ENCODE results near the gene GPANK1. TPM values are rescaled to one million over a fixed set of nuclear protein-coding genes. Genes with fewer than 3 reads are reported as not detected.
A peak's percentile ranks its signal among the peaks of the same experiment; 100 is the strongest.

GPANK1 gene
- total and polyA plus RNA-seq, 2 donors from 2014 or later: 17.7 to 28.6 TPM

GRCh38 chr6:31614075-31614619, 50.6 kb downstream of the GPANK1 start:
- no peak overlapping the region for H3K9ac ChIP-seq (ENCODE audit: low read length in 3 of 3)
- DNase-seq: no peak

More at GRCh38 chr6:31614075-31614619, 50.6 kb downstream of the GPANK1 start:
- Histone ChIP-seq H3K4me3 (ENCODE audit: low read length in 3 of 3) (peak overlapping the region in 1 of 3 donors; percentile 14), H3K27ac (ENCODE audit: low read depth in 2 of 2, low read length in 2 of 2) (no peak overlapping the region), H3K27me3 (ENCODE audit: control insufficient read depth, insufficient read depth, low read length) (no peaks in the 10 kb centered on the region), H3K9me3 (ENCODE audit: control insufficient read depth in 2 of 3, insufficient read depth in 1 of 3, low read length in 3 of 3) (no peaks in the 10 kb centered on the region), H3K4me1 (ENCODE audit: control insufficient read depth in 2 of 3, insufficient read depth in 2 of 3, low read depth in 1 of 3, low read length in 3 of 3) (no peaks in the 10 kb centered on the region), H3K36me3 (ENCODE audit: control insufficient read depth in 2 of 3, insufficient read depth in 3 of 3, low read length in 3 of 3) (no peaks in the 10 kb centered on the region)
- FAIRE-seq: no peak
- TF ChIP-seq CTCF (IDR thresholded peaks at IDR 0.05; ENCODE audit: borderline replicate concordance, extremely low read depth, insufficient read depth): no peak
- intact Hi-C loops (cut with DNase I): no loop called here

Small RNA genes within 50 kb of the gene (microRNA-seq; reads per million reads assigned to microRNA genes)
- gene MIR4646: not detected
- gene MIR6832: not detected

Other genes starting within 250 kb of the GPANK1 start
Only the 30 nearest of the 37 such genes appear.
- 3.5 TPM for gene MCCD1, start 136.0 kb downstream of the GPANK1 start, total RNA-seq
- gene MCCD1, start 136.0 kb downstream of the GPANK1 start, polyA plus RNA-seq (ENCODE audit: insufficient read depth, low read depth, low replicate concordance): 325 TPM
- gene DDX39B, start 123.0 kb downstream of the GPANK1 start, total RNA-seq: 295 TPM
- gene DDX39B, start 123.0 kb downstream of the GPANK1 start, polyA plus RNA-seq (ENCODE audit: insufficient read depth, low read depth, low replicate concordance): 183 TPM
- gene ATP6V1G2, start 118.4 kb downstream of the GPANK1 start, total RNA-seq: 1.2 TPM
- 6.0 TPM for gene ATP6V1G2, start 118.4 kb downstream of the GPANK1 start, polyA plus RNA-seq (ENCODE audit: insufficient read depth, low read depth, low replicate concordance)
- gene NFKBIL1, start 117.4 kb downstream of the GPANK1 start, total RNA-seq: 20.0 TPM
- gene NFKBIL1, start 117.4 kb downstream of the GPANK1 start, polyA plus RNA-seq (ENCODE audit: insufficient read depth, low read depth, low replicate concordance): 28.2 TPM
- 0.35 TPM for gene LTA, start 92.7 kb downstream of the GPANK1 start, total RNA-seq
- gene LTA, start 92.7 kb downstream of the GPANK1 start, polyA plus RNA-seq (ENCODE audit: insufficient read depth, low read depth, low replicate concordance): not detected
- 5.4 TPM for gene TNF, start 89.4 kb downstream of the GPANK1 start, total RNA-seq
- gene TNF, start 89.4 kb downstream of the GPANK1 start, polyA plus RNA-seq (ENCODE audit: insufficient read depth, low read depth, low replicate concordance): 0.69 TPM
- 18.5 TPM for gene LTB, start 82.6 kb downstream of the GPANK1 start, total RNA-seq
- 6.6 TPM for gene LTB, start 82.6 kb downstream of the GPANK1 start, polyA plus RNA-seq (ENCODE audit: insufficient read depth, low read depth, low replicate concordance)
- 31.5 TPM for gene LST1, start 78.7 kb downstream of the GPANK1 start, total RNA-seq
- 14.8 TPM for gene LST1, start 78.7 kb downstream of the GPANK1 start, polyA plus RNA-seq (ENCODE audit: insufficient read depth, low read depth, low replicate concordance)
- 0.82 TPM for gene NCR3, start 72.0 kb downstream of the GPANK1 start, total RNA-seq
- not detected for gene NCR3, start 72.0 kb downstream of the GPANK1 start, polyA plus RNA-seq (ENCODE audit: insufficient read depth, low read depth, low replicate concordance)
- gene AIF1, start 49.8 kb downstream of the GPANK1 start, total RNA-seq: 44.1 TPM
- 121 TPM for gene AIF1, start 49.8 kb downstream of the GPANK1 start, polyA plus RNA-seq (ENCODE audit: insufficient read depth, low read depth, low replicate concordance)
- gene PRRC2A, start 44.3 kb downstream of the GPANK1 start, total RNA-seq: 159 TPM
- 84.6 TPM for gene PRRC2A, start 44.3 kb downstream of the GPANK1 start, polyA plus RNA-seq (ENCODE audit: insufficient read depth, low read depth, low replicate concordance)
- gene BAG6, start 12.3 kb downstream of the GPANK1 start, total RNA-seq: 232 TPM
- gene BAG6, start 12.3 kb downstream of the GPANK1 start, polyA plus RNA-seq (ENCODE audit: insufficient read depth, low read depth, low replicate concordance): 215 TPM
- 4.6 TPM for gene APOM, start 9.1 kb downstream of the GPANK1 start, total RNA-seq
- 154 TPM for gene APOM, start 9.1 kb downstream of the GPANK1 start, polyA plus RNA-seq (ENCODE audit: insufficient read depth, low read depth, low replicate concordance)
- gene C6orf47, start 4.2 kb downstream of the GPANK1 start, total RNA-seq: 26.5 TPM
- gene C6orf47, start 4.2 kb downstream of the GPANK1 start, polyA plus RNA-seq (ENCODE audit: insufficient read depth, low read depth, low replicate concordance): 25.5 TPM
- 130 TPM for gene CSNK2B, start 1.1 kb upstream of the GPANK1 start, total RNA-seq
- 270 TPM for gene CSNK2B, start 1.1 kb upstream of the GPANK1 start, polyA plus RNA-seq (ENCODE audit: insufficient read depth, low read depth, low replicate concordance)
- 15.1 TPM for gene LY6G5B, start 5.0 kb upstream of the GPANK1 start, total RNA-seq
- gene LY6G5B, start 5.0 kb upstream of the GPANK1 start, polyA plus RNA-seq (ENCODE audit: insufficient read depth, low read depth, low replicate concordance): 2.5 TPM
- gene LY6G5C, start 16.1 kb upstream of the GPANK1 start, total RNA-seq: 2.5 TPM
- gene LY6G5C, start 16.1 kb upstream of the GPANK1 start, polyA plus RNA-seq (ENCODE audit: insufficient read depth, low read depth, low replicate concordance): 4.6 TPM
- 48.7 TPM for gene ABHD16A, start 38.3 kb upstream of the GPANK1 start, total RNA-seq
- gene ABHD16A, start 38.3 kb upstream of the GPANK1 start, polyA plus RNA-seq (ENCODE audit: insufficient read depth, low read depth, low replicate concordance): 50.2 TPM
- gene LY6G6F, start 41.9 kb upstream of the GPANK1 start, total RNA-seq: not detected
- not detected for gene LY6G6F, start 41.9 kb upstream of the GPANK1 start, polyA plus RNA-seq (ENCODE audit: insufficient read depth, low read depth, low replicate concordance)
- not detected for gene LY6G6D, start 50.4 kb upstream of the GPANK1 start, total RNA-seq
- gene LY6G6D, start 50.4 kb upstream of the GPANK1 start, polyA plus RNA-seq (ENCODE audit: insufficient read depth, low read depth, low replicate concordance): not detected
- not detected for gene LY6G6C, start 56.7 kb upstream of the GPANK1 start, total RNA-seq
- gene LY6G6C, start 56.7 kb upstream of the GPANK1 start, polyA plus RNA-seq (ENCODE audit: insufficient read depth, low read depth, low replicate concordance): not detected
- gene MPIG6B, start 58.4 kb upstream of the GPANK1 start, total RNA-seq: 0.60 TPM
- gene MPIG6B, start 58.4 kb upstream of the GPANK1 start, polyA plus RNA-seq (ENCODE audit: insufficient read depth, low read depth, low replicate concordance): not detected
- gene DDAH2, start 64.3 kb upstream of the GPANK1 start, total RNA-seq: 98.9 TPM
- 147 TPM for gene DDAH2, start 64.3 kb upstream of the GPANK1 start, polyA plus RNA-seq (ENCODE audit: insufficient read depth, low read depth, low replicate concordance)
- gene CLIC1, start 71.5 kb upstream of the GPANK1 start, total RNA-seq: 456 TPM
- gene CLIC1, start 71.5 kb upstream of the GPANK1 start, polyA plus RNA-seq (ENCODE audit: insufficient read depth, low read depth, low replicate concordance): 489 TPM
- 23.7 TPM for gene MSH5, start 75.0 kb upstream of the GPANK1 start, total RNA-seq
- 14.4 TPM for gene MSH5, start 75.0 kb upstream of the GPANK1 start, polyA plus RNA-seq (ENCODE audit: insufficient read depth, low read depth, low replicate concordance)
- gene SAPCD1, start 97.7 kb upstream of the GPANK1 start, total RNA-seq: 6.5 TPM
- 6.8 TPM for gene SAPCD1, start 97.7 kb upstream of the GPANK1 start, polyA plus RNA-seq (ENCODE audit: insufficient read depth, low read depth, low replicate concordance)
- 32.5 TPM for gene VWA7, start 112.3 kb upstream of the GPANK1 start, total RNA-seq
- 10.2 TPM for gene VWA7, start 112.3 kb upstream of the GPANK1 start, polyA plus RNA-seq (ENCODE audit: insufficient read depth, low read depth, low replicate concordance)
- 79.0 TPM for gene VARS1, start 130.8 kb upstream of the GPANK1 start, total RNA-seq
- 30.3 TPM for gene VARS1, start 130.8 kb upstream of the GPANK1 start, polyA plus RNA-seq (ENCODE audit: insufficient read depth, low read depth, low replicate concordance)
- gene LSM2, start 142.0 kb upstream of the GPANK1 start, total RNA-seq: 41.6 TPM
- 70.6 TPM for gene LSM2, start 142.0 kb upstream of the GPANK1 start, polyA plus RNA-seq (ENCODE audit: insufficient read depth, low read depth, low replicate concordance)
- gene HSPA1L, start 150.3 kb upstream of the GPANK1 start, total RNA-seq: 1.7 TPM
- gene HSPA1L, start 150.3 kb upstream of the GPANK1 start, polyA plus RNA-seq (ENCODE audit: insufficient read depth, low read depth, low replicate concordance): 2.3 TPM